CD4-positive, alpha-beta memory T cell (primary cell): ENCODE measurements around the gene UNC45B. TPM values are rescaled to one million over a fixed set of nuclear protein-coding genes. Genes with fewer than 3 reads are reported as not detected.
"Not testable (repeated sequence)": the region's sequence is repeated elsewhere in the genome, so short reads cannot be mapped to it uniquely, and the experiment has no call there.

ENCODE experiments used
- CTCF ChIA-PET: fragments of 350-600 bp; sonication (Branson Sonifier 250); formaldehyde crosslinking; loops from one replicate; lab custom pipeline; 2021; ENCODE audit warnings: inconsistent platforms; ENCODE audit not compliant: partially characterized antibody; lab: Charles Lee
- POLR2A ChIA-PET: fragments of 350-600 bp; sonication (Branson Sonifier 250); formaldehyde crosslinking; loops from one replicate; lab custom pipeline; 2021; ENCODE audit not compliant: partially characterized antibody; lab: Charles Lee
- DNase-seq, 5 donors: peaks; one replicate each; pipeline versions ENCODE4 v3.0.0 to v3.0.0-alpha.2; 2020 to 2022; ENCODE audit warnings: mixed read lengths in 1 of 5
- H3K27ac ChIP-seq: one replicate; pipeline ENCODE4 v1.7.0; 2013; ENCODE audit warnings: low read depth, low read length
- H3K27me3 ChIP-seq: 2 replicates; pipeline ENCODE4 v1.7.0; 2013; ENCODE audit warnings: mild to moderate bottlenecking, low read length, moderate library complexity; ENCODE audit not compliant: insufficient read depth
- H3K36me3 ChIP-seq: 2 replicates; pipeline ENCODE4 v1.7.0; 2013; ENCODE audit warnings: mild to moderate bottlenecking, low read length, moderate library complexity; ENCODE audit not compliant: insufficient read depth
- H3K4me1 ChIP-seq: 2 replicates; pipeline ENCODE4 v1.7.0; 2013; ENCODE audit warnings: mild to moderate bottlenecking, low read length, moderate library complexity; ENCODE audit not compliant: insufficient read depth
- H3K4me3 ChIP-seq, 2 donors: one replicate each; pipeline ENCODE4 v1.7.0; 2013; ENCODE audit warnings: low read length in 2 of 2, mild to moderate bottlenecking in 1 of 2
- H3K9me3 ChIP-seq, 2 donors: one replicate each; pipeline ENCODE4 v1.7.0; 2013; ENCODE audit warnings: low read length in 2 of 2, control low read depth in 1 of 2; ENCODE audit not compliant: control insufficient read depth in 1 of 2
- H3K27ac Mint-ChIP-seq, 7 donors: one replicate each; pipeline ENCODE4 v1.8.0; 2020 to 2021; ENCODE audit warnings: mixed read lengths in 7 of 7, mild to moderate bottlenecking in 6 of 7, inconsistent platforms in 3 of 7, moderate library complexity in 3 of 7
- H3K27me3 Mint-ChIP-seq, 2 donors: one replicate each; pipeline ENCODE4 v1.8.0; 2020 to 2021; ENCODE audit warnings: mixed read lengths in 2 of 2
- H3K36me3 Mint-ChIP-seq, 2 donors: one replicate each; pipeline ENCODE4 v1.8.0; 2020 to 2021; ENCODE audit warnings: mixed read lengths in 2 of 2, inconsistent platforms in 1 of 2, mild to moderate bottlenecking in 1 of 2
- H3K4me1 Mint-ChIP-seq, 4 donors: one replicate each; pipeline ENCODE4 v1.8.0; 2020 to 2021; ENCODE audit warnings: mixed read lengths in 4 of 4, mild to moderate bottlenecking in 1 of 4
- H3K4me3 Mint-ChIP-seq, 8 donors: one replicate each; pipeline ENCODE4 v1.8.0; 2020 to 2021; ENCODE audit warnings: mixed read lengths in 8 of 8, mild to moderate bottlenecking in 7 of 8, moderate library complexity in 6 of 8, inconsistent platforms in 3 of 8
- H3K9me3 Mint-ChIP-seq, 8 donors: one replicate each; pipeline ENCODE4 v1.8.0; 2020 to 2021; ENCODE audit warnings: mixed read lengths in 8 of 8, mild to moderate bottlenecking in 5 of 8, inconsistent platforms in 3 of 8, moderate library complexity in 1 of 8
- intact Hi-C: fragments of 100-400 bp; cut with micrococcal nuclease; formaldehyde crosslinking; loops from one replicate; pipeline ENCODE4 v1.15.1; 2023
- polyA plus RNA-seq, 2 donors: library from polyadenylated mRNA; unstranded; fragments of 300-500 nt; fragmentation: Illumina TruSeq; gene quantifications; one replicate each; pipeline ENCODE4 v1.2.3, GENCODE V29; 2021
- total RNA-seq, 2 experiments: library from RNA; stranded (reverse); gene quantifications; one replicate each; pipeline ENCODE4 v1.2.3, GENCODE V29; 2021

Gene UNC45B
- total and polyA plus RNA-seq, 4 experiments from 2014 or later: 0.13 to 0.73 (median 0.64) TPM

DNA sequence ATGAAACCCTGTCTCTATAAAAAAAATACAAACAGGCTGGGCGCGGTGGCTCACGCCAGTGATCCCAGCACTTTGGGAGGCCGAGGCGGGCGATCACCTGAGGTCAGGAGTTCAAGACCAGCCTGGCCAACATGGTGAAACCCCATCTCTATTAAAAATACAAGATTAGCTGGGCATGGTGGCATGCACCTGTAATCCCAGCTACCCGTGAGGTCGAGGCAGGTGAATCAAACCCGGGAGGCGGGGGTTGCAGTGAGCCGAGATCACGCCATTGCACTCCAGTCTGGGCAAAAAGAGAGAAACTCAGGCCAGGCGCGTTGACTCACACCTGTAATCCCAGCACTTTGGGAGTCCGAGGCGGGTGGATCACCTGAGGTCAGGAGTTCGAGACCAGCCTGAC is 36.8 kb upstream of the UNC45B start:
- H3K4me3 ChIP-seq, H3K9me3 ChIP-seq, H3K4me3 Mint-ChIP-seq, H3K27me3 ChIP-seq, DNase-seq, H3K27me3 Mint-ChIP-seq, H3K4me1 ChIP-seq, POLR2A ChIA-PET, H3K27ac Mint-ChIP-seq, H3K27ac ChIP-seq, intact Hi-C loops, H3K9me3 Mint-ChIP-seq: not testable (repeated sequence)
- Mint-ChIP-seq H3K4me1 (peaks cover 6 to 16% (median 14%) of the 10 kb centered on the region in 4 donors), H3K36me3 (peaks cover 26 to 27% of the 10 kb centered on the region in 2 donors)
- H3K36me3 ChIP-seq: peaks cover 15% of the 10 kb centered on the region
- CTCF ChIA-PET: interaction anchor here (0.7 kb wide), 1 partner anchor 9 kb away, joined by 3 read pairs; no protein-coding TSS in a partner anchor

DNA sequence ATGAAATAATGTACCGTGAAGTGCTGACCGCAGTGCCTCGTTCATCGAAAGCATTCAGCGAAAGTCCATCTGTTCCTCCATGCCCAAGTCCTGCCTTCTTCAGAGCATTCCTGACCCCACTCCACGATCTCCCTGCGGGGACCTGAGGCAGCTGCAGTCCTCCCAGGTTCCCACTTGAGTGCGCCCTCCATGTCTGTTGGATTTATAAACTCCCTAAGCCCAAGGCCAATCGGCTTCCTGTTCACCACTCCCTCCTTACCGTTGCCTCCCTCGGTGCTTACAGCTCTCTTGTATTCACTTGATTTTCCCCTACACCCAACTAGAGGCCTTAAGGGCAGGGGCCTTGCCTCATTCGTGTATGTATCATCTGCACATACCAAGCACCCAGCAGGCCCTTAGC is 30.8 kb upstream of the UNC45B start:
- intact Hi-C loops: loop anchor here (5.0 kb wide), 1 partner anchor 275 kb away; no protein-coding TSS in a partner anchor
- POLR2A ChIA-PET: no interaction called here

DNA sequence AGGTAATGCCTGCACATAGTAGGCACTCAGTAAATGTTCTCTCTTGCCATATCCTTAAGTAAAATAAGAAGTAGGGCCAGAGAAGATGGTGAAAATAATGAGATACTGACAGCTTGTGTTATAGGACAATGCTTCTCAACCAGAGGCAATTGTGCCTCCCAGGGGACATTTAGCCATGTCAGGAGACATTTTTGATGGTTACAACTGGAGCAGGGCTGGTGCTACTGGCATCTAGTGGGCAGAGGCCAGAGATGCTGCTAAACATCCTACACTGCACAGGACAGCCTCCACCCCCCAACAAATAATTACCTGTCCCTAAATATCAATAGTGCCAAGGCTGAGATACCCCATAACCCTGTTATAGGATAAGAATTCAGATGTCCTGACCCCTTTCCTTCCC is 29.6 kb upstream of the UNC45B start:
- Mint-ChIP-seq H3K36me3 (peaks cover 15 to 21% of the 10 kb centered on the region in 2 donors), H3K27me3 (peaks cover 0 to 1% of the 10 kb centered on the region in 2 donors), H3K4me3 (peak overlapping the region; percentile 69 to 96 (median 80)), H3K27ac (peak overlapping the region; percentile 53 to 90 (median 74)), H3K9me3 (no peaks in the 10 kb centered on the region), H3K4me1 (peaks cover 24 to 45% (median 33%) of the 10 kb centered on the region in 4 donors)
- H3K9me3 ChIP-seq: no peaks in the 10 kb centered on the region
- intact Hi-C loops: loop anchor here (5.0 kb wide), 1 partner anchor 276 kb away; no protein-coding TSS in a partner anchor
- DNase-seq: peak in 4 of 5 donors; percentile 28 to 32 (median 30)
- H3K36me3 ChIP-seq: no peaks in the 10 kb centered on the region
- H3K27me3 ChIP-seq: no peaks in the 10 kb centered on the region
- no peak overlapping the region for H3K27ac ChIP-seq
- ChIA-PET POLR2A (interaction anchor here (1.0 to 2.7 kb wide), 5 partner anchors 12 to 481 kb away, joined by 3 to 21 read pairs (median 6); partner anchors contain the start of gene RFFL), CTCF (interaction anchor here (1.3 to 4.3 kb wide), 10 partner anchors 12 to 698 kb away, joined by 3 to 96 read pairs (median 21); partner anchors contain the start of gene RFFL)
- no peak overlapping the region for H3K4me3 ChIP-seq
- H3K4me1 ChIP-seq: peaks cover 24% of the 10 kb centered on the region

More for the DNA sequence above, 30.8 kb upstream of the UNC45B start:
- peaks cover 18 to 21% of the 10 kb centered on the region in 2 donors for H3K36me3 Mint-ChIP-seq
- peaks cover 24 to 49% (median 35%) of the 10 kb centered on the region in 4 donors for H3K4me1 Mint-ChIP-seq
- no peaks in the 10 kb centered on the region for H3K9me3 Mint-ChIP-seq
- Histone ChIP-seq H3K4me1 (peaks cover 24% of the 10 kb centered on the region), H3K27ac (no peak overlapping the region), H3K36me3 (no peaks in the 10 kb centered on the region), H3K27me3 (no peaks in the 10 kb centered on the region), H3K4me3 (no peak overlapping the region), H3K9me3 (no peaks in the 10 kb centered on the region)
- H3K27ac Mint-ChIP-seq: peak overlapping the region in 2 of 7 donors; percentile 35 to 85
- CTCF ChIA-PET: interaction anchor here (2.7 kb wide), 1 partner anchor 126 kb away, joined by 16 read pairs; no protein-coding TSS in a partner anchor
- peak overlapping the region in 3 of 8 donors; percentile 18 to 55 (median 36) for H3K4me3 Mint-ChIP-seq
- no peaks in the 10 kb centered on the region for H3K27me3 Mint-ChIP-seq
- no peak for DNase-seq

DNA sequence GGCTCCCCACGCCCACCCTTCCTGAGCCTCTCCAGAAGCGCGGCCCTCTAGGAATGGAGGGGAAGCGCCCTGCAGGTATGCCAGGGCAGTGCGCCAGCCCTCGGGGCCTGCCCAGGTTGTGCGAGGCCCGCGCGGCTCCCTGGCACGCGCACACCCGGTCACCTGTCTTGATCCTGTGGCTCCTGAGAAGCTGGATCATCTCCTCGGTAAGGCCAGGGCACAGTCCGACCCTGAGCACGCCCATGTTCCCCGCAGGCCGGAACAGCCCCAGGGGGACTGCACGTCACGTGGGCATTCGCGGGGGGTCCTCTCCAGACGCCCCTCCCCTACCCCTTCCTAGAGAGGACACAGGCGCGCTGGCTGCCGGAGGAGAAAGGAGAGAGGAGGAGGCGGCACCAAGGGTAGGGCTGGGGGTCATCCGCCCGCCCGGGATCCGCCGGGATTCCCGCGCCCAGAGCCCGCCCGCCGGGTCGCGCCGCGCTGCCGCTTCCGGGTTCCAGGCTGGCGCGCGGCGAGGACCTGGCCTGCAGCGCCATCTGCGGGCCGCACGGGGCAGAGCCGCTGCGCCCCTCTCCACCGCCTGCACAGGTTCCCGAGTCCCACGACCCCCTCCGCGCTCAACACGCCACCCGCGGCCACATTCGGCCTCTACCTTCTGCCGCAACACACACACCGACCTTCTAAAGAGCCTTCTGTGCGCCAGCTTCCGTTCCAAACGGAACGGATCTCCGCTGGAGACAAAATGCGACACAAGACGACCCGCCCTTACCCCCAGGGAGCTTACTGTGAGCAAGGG is 28.0 kb upstream of the UNC45B start, which contains the start of gene RAD51D:
TSS of gene RAD51D (minus strand) at position 491 of the 796 bp plus-strand sequence. CDS start at position 244, 247 bp downstream.
- peaks cover 24 to 45% (median 32%) of the 10 kb centered on the region in 4 donors for H3K4me1 Mint-ChIP-seq
- Histone ChIP-seq H3K4me1 (peaks cover 24% of the 10 kb centered on the region), H3K9me3 (no peaks in the 10 kb centered on the region), H3K27ac (peak within 1 kb of the TSS; percentile 80), H3K4me3 (peak within 1 kb of the TSS; percentile 67 to 98), H3K36me3 (no peaks in the 10 kb centered on the region), H3K27me3 (no peaks in the 10 kb centered on the region)
- peak within 1 kb of the TSS; percentile 90 to 98 (median 94) for H3K4me3 Mint-ChIP-seq
- ChIA-PET CTCF (interaction anchor here (0.6 to 4.3 kb wide), 40 partner anchors 8 to 919 kb away, joined by 3 to 96 read pairs (median 4); partner anchors contain the start of genes LIG3, NLE1 and RFFL), POLR2A (interaction anchor here (0.5 to 2.7 kb wide), 25 partner anchors 9 to 699 kb away, joined by 3 to 21 read pairs (median 5); partner anchors contain the start of genes LIG3, RFFL, SLFN5 and TAF15)
- DNase-seq: peak; percentile 72 to 86 (median 81)
- intact Hi-C loops: loop anchor here (1.0 to 5.0 kb wide), 7 partner anchors 30 to 699 kb away; partner anchors contain the start of gene RFFL
- H3K9me3 Mint-ChIP-seq: no peaks in the 10 kb centered on the region
- H3K36me3 Mint-ChIP-seq: peaks cover 14 to 20% of the 10 kb centered on the region in 2 donors
- peaks cover 0 to 1% of the 10 kb centered on the region in 2 donors for H3K27me3 Mint-ChIP-seq
- H3K27ac Mint-ChIP-seq: peak within 1 kb of the TSS; percentile 85 to 98 (median 94)

DNA sequence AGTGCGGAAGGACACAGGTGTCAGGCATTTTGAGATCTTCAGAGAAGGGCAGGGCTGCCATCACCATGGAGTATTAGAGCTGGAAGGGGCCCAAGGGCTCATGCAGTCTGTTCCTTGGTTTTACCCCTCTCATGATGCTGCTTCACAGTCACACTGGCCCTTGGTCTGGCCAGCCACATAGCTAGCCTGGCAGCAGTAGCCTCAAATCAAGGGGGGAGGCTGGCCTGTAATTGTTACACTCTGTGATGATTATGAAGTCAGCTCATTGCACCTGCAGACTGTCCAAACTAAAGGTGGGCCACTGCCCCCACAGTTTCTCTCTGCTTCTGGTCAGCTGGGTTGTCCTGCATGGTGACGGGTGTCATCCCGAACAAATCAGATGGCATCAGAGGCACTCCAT is 26.3 kb upstream of the UNC45B start, which contains the start of gene FNDC8:
TSS of gene FNDC8 (plus strand) at position 301 of the 400 bp plus-strand sequence. CDS start at position 380, 79 bp downstream.
- Mint-ChIP-seq H3K27me3 (peaks cover 0 to 1% of the 10 kb centered on the region in 2 donors), H3K27ac (peak within 1 kb of the TSS in 2 of 7 donors; percentile 36 to 48), H3K4me1 (peaks cover 18 to 33% (median 25%) of the 10 kb centered on the region in 4 donors), H3K4me3 (peak within 1 kb of the TSS in 5 of 8 donors; percentile 21 to 75 (median 46)), H3K36me3 (peaks cover 4 to 10% of the 10 kb centered on the region in 2 donors), H3K9me3 (no peaks in the 10 kb centered on the region)
- intact Hi-C loops: no loop called here
- no peaks in the 10 kb centered on the region for H3K27me3 ChIP-seq
- no peaks in the 10 kb centered on the region for H3K9me3 ChIP-seq
- POLR2A ChIA-PET: interaction anchor here (1.4 kb wide), 1 partner anchor 98 kb away, joined by 3 read pairs; no protein-coding TSS in a partner anchor
- peaks cover 24% of the 10 kb centered on the region for H3K4me1 ChIP-seq
- no peaks in the 10 kb centered on the region for H3K36me3 ChIP-seq
- H3K27ac ChIP-seq: no peak within 1 kb of the TSS
- DNase-seq: no peak
- H3K4me3 ChIP-seq: no peak within 1 kb of the TSS
- CTCF ChIA-PET: interaction anchor here (0.6 to 4.3 kb wide), 4 partner anchors 124 to 702 kb away, joined by 3 to 96 read pairs (median 28); no protein-coding TSS in a partner anchor

DNA sequence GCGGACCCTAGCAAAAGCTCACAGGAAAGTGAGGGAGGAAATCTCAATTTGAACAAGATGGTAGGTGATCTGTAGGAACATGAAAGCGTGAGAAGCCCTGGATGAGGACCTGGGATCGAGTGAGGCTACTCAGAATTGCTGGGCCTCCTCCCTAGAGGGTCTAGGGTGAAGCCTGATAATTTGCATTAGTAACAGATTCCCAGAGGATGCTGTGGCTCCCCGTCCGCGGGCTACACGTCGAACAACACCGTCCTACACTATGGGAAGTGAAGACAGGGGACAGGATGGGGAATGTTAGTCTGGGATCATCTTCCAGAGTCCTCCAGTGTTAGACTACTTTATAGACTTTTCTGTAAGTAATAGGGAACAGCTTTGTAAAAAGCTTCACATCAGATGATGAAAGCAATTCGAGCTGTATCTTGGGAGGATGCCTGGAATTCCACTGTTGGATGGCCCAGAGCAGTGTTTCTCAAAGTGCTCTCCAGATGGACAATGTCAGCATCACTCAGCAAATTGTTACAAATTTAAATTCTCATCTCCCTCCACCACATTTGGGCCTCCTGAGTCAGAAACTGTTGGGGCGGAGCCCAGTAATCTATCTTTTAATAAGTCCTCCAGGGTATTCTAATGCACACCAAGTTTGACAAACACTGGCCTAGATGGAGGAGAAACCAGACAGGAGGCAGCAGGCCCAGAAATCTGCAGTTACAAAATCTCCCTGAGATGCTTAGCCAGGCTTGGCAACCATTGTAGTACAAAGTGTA is 19.7 kb upstream of the UNC45B start:
- ChIA-PET POLR2A (interaction anchor here (0.7 to 1.4 kb wide), 2 partner anchors 9 to 32 kb away, joined by 3 read pairs; no protein-coding TSS in a partner anchor), CTCF (interaction anchor here (1.0 to 3.1 kb wide), 2 partner anchors 8 to 10 kb away, joined by 3 to 14 read pairs; partner anchors contain the start of gene RAD51D)
- intact Hi-C loops: no loop called here
- no peaks in the 10 kb centered on the region for H3K4me1 ChIP-seq
- peaks cover 14% of the 10 kb centered on the region for H3K36me3 ChIP-seq
- no peak overlapping the region for H3K4me3 ChIP-seq
- H3K9me3 ChIP-seq: no peaks in the 10 kb centered on the region
- Mint-ChIP-seq H3K36me3 (peaks cover 6 to 24% of the 10 kb centered on the region in 2 donors), H3K27ac (peak overlapping the region in 1 of 7 donors; percentile 53), H3K4me1 (no peaks in the 10 kb centered on the region), H3K9me3 (no peaks in the 10 kb centered on the region), H3K27me3 (no peaks in the 10 kb centered on the region), H3K4me3 (no peak overlapping the region)
- DNase-seq: no peak
- no peak overlapping the region for H3K27ac ChIP-seq
- H3K27me3 ChIP-seq: no peaks in the 10 kb centered on the region
